DMS53 (cell line): ENCODE results near the gene PIP5K1A.
"Not testable (repeated sequence)": the region's sequence is repeated elsewhere in the genome, so short reads cannot be mapped to it uniquely, and the experiment has no call there.

Experiments
- DNase-seq: peaks from one replicate; lab custom pipeline; 2025; lab: John Stamatoyannopoulos, UW

Gene PIP5K1A

GRCh38 chr1:151192047-151192446 lies 6.3 kb upstream of the PIP5K1A start:
- no peak for DNase-seq

GRCh38 chr1:151193304-151193703 lies 5.0 kb upstream of the PIP5K1A start:
- no peak for DNase-seq

- DNase-seq: peak; percentile 20
Observed at GRCh38 chr1:151193856-151194255, 4.5 kb upstream of the PIP5K1A start.

GRCh38 chr1:151194894-151195594 lies 3.3 kb upstream of the PIP5K1A start:
- DNase-seq: peak; percentile 33

- DNase-seq: peak; percentile 95
Observed at GRCh38 chr1:151196292-151196800, 2.0 kb upstream of the PIP5K1A start.

- DNase-seq: peak; percentile 89
Observed at GRCh38 chr1:151197863-151198253, 494 bp upstream of the PIP5K1A start.

- DNase-seq: no peak
Observed at GRCh38 chr1:151199873-151200581, 1.7 kb downstream of the PIP5K1A start.

GRCh38 chr1:151205381-151205965 lies 7.1 kb downstream of the PIP5K1A start:
- DNase-seq: not testable (repeated sequence)

- no peak for DNase-seq
Observed at GRCh38 chr1:151210830-151211229, 12.5 kb downstream of the PIP5K1A start.

- no peak for DNase-seq
Observed at GRCh38 chr1:151211972-151212705, 13.8 kb downstream of the PIP5K1A start.

GRCh38 chr1:151213560-151213959 lies 15.2 kb downstream of the PIP5K1A start:
- no peak for DNase-seq

GRCh38 chr1:151221616-151222015 lies 23.3 kb downstream of the PIP5K1A start:
- no peak for DNase-seq

- no peak for DNase-seq
Observed at GRCh38 chr1:151222130-151222529, 23.8 kb downstream of the PIP5K1A start.

GRCh38 chr1:151235235-151235634 lies 36.9 kb downstream of the PIP5K1A start:
- no peak for DNase-seq

- no peak for DNase-seq
Observed at GRCh38 chr1:151237678-151238466, 39.5 kb downstream of the PIP5K1A start.

GRCh38 chr1:151238467-151238739 lies 40.1 kb downstream of the PIP5K1A start:
- no peak for DNase-seq

GRCh38 chr1:151242442-151242841 lies 44.1 kb downstream of the PIP5K1A start:
- DNase-seq: no peak

GRCh38 chr1:151243683-151244216 lies 45.4 kb downstream of the PIP5K1A start:
- no peak for DNase-seq

GRCh38 chr1:151246786-151247185 lies 48.4 kb downstream of the PIP5K1A start:
- DNase-seq: no peak

- DNase-seq: peak; percentile 94
Observed at GRCh38 chr1:151251656-151252470, 53.5 kb downstream of the PIP5K1A start.
